Activated T-cell treated with anti-CD3 and anti-CD28 coated beads, Interleukin-2, amount 50 U/mL, for 72 hours (primary cell): Measurements from ENCODE around the gene RAB3IL1. TPM values are rescaled to one million over a fixed set of nuclear protein-coding genes. Genes with fewer than 3 reads are reported as not detected.

Experiments
- ATAC-seq, 2 donors: fragments of 150-1000 bp; cut with Tn5 transposase; replicated peaks in 1 of 2; 2 replicates each; pipeline ENCODE4 v1.10.0; 2021; ENCODE audit warnings: moderate library complexity in 2 of 2, mild to moderate bottlenecking in 1 of 2
- DNase-seq, 2 donors: peaks; one replicate each; pipeline ENCODE4 v3.0.0; 2021 to 2022; ENCODE audit warnings: mixed read lengths in 1 of 2
- H3K27ac Mint-ChIP-seq: one replicate; pipeline ENCODE4 v1.8.0; 2022; ENCODE audit warnings: mild to moderate bottlenecking, moderate library complexity, mixed read lengths
- H3K27me3 Mint-ChIP-seq: one replicate; pipeline ENCODE4 v1.8.0; 2022; ENCODE audit warnings: low read depth, mixed read lengths
- H3K36me3 Mint-ChIP-seq, 2 donors: one replicate each; pipeline ENCODE4 v1.8.0; 2022; ENCODE audit warnings: mixed read lengths in 2 of 2, mild to moderate bottlenecking in 1 of 2; ENCODE audit not compliant: insufficient read depth in 2 of 2
- H3K4me1 Mint-ChIP-seq: one replicate; pipeline ENCODE4 v1.8.0; 2022; ENCODE audit warnings: low read depth, mixed read lengths
- H3K4me3 Mint-ChIP-seq, 2 donors: one replicate each; pipeline ENCODE4 v1.8.0; 2022; ENCODE audit warnings: mild to moderate bottlenecking in 2 of 2, mixed read lengths in 2 of 2, moderate library complexity in 2 of 2
- H3K9me3 Mint-ChIP-seq, 2 donors: one replicate each; pipeline ENCODE4 v1.8.0; 2022; ENCODE audit warnings: mixed read lengths in 2 of 2
- total RNA-seq, 2 donors: library from RNA; stranded (reverse); gene quantifications; one replicate each; pipeline ENCODE4 v1.2.3, GENCODE V29; 2022

RAB3IL1 gene
- total RNA-seq, 2 donors from 2014 or later, result 0.34 to 0.49 TPM

- DNase-seq, result no peak
- H3K27ac Mint-ChIP-seq, result no peak overlapping the region
- H3K9me3 Mint-ChIP-seq, result no peaks in the 10 kb centered on the region
- peaks cover 13% of the 10 kb centered on the region for H3K27me3 Mint-ChIP-seq
- H3K4me3 Mint-ChIP-seq, result no peak overlapping the region
- no peak for ATAC-seq
- no peaks in the 10 kb centered on the region for H3K36me3 Mint-ChIP-seq
- peaks cover 21% of the 10 kb centered on the region for H3K4me1 Mint-ChIP-seq
Observed at GRCh38 chr11:61948505-61948904, 31.1 kb upstream of the RAB3IL1 start.

GRCh38 chr11:61947486-61948210 is 30.3 kb upstream of the RAB3IL1 start:
- peaks cover 21% of the 10 kb centered on the region for H3K4me1 Mint-ChIP-seq
- no peaks in the 10 kb centered on the region for H3K9me3 Mint-ChIP-seq
- peak; percentile 45 to 52 for ATAC-seq
- no peak overlapping the region for H3K27ac Mint-ChIP-seq
- H3K27me3 Mint-ChIP-seq, result peaks cover 13% of the 10 kb centered on the region
- H3K4me3 Mint-ChIP-seq, result no peak overlapping the region
- H3K36me3 Mint-ChIP-seq, result no peaks in the 10 kb centered on the region
- peak; percentile 75 to 76 for DNase-seq

- Mint-ChIP-seq H3K4me1 (peaks cover 21% of the 10 kb centered on the region), H3K9me3 (no peaks in the 10 kb centered on the region), H3K27me3 (peaks cover 13% of the 10 kb centered on the region), H3K4me3 (no peak overlapping the region), H3K27ac (no peak overlapping the region), H3K36me3 (no peaks in the 10 kb centered on the region)
- ATAC-seq, result no peak
- no peak for DNase-seq
Observed at GRCh38 chr11:61946894-61947293, 29.5 kb upstream of the RAB3IL1 start.

GRCh38 chr11:61945191-61945590 is 27.8 kb upstream of the RAB3IL1 start:
- ATAC-seq (no peak), DNase-seq (no peak)
- Mint-ChIP-seq H3K36me3 (no peaks in the 10 kb centered on the region), H3K9me3 (no peaks in the 10 kb centered on the region), H3K27ac (no peak overlapping the region), H3K4me3 (no peak overlapping the region), H3K27me3 (peaks cover 13% of the 10 kb centered on the region), H3K4me1 (peaks cover 17% of the 10 kb centered on the region)

- DNase-seq (no peak), ATAC-seq (no peak)
- Mint-ChIP-seq H3K27me3 (peaks cover 19% of the 10 kb centered on the region), H3K9me3 (peaks cover 5 to 6% of the 10 kb centered on the region in 2 donors), H3K27ac (no peak overlapping the region), H3K36me3 (peaks cover 2 to 3% of the 10 kb centered on the region in 2 donors), H3K4me3 (no peak overlapping the region), H3K4me1 (no peaks in the 10 kb centered on the region)
Observed at GRCh38 chr11:61940466-61940865, 23.1 kb upstream of the RAB3IL1 start.

GRCh38 chr11:61935861-61936260 is 18.5 kb upstream of the RAB3IL1 start:
- Mint-ChIP-seq H3K36me3 (peaks cover 4 to 5% of the 10 kb centered on the region in 2 donors), H3K27ac (no peak overlapping the region), H3K9me3 (peaks cover 8 to 9% of the 10 kb centered on the region in 2 donors), H3K4me1 (no peaks in the 10 kb centered on the region), H3K4me3 (no peak overlapping the region), H3K27me3 (peaks cover 25% of the 10 kb centered on the region)
- ATAC-seq (no peak), DNase-seq (no peak)

GRCh38 chr11:61930933-61931332 is 13.6 kb upstream of the RAB3IL1 start:
- Mint-ChIP-seq H3K27me3 (peaks cover 19% of the 10 kb centered on the region), H3K4me1 (no peaks in the 10 kb centered on the region), H3K4me3 (no peak overlapping the region), H3K36me3 (peaks cover 2 to 3% of the 10 kb centered on the region in 2 donors), H3K9me3 (peaks cover 3 to 4% of the 10 kb centered on the region in 2 donors), H3K27ac (no peak overlapping the region)
- DNase-seq (no peak), ATAC-seq (no peak)

GRCh38 chr11:61928606-61929005 is 11.2 kb upstream of the RAB3IL1 start:
- Mint-ChIP-seq H3K4me1 (no peaks in the 10 kb centered on the region), H3K27ac (no peak overlapping the region), H3K27me3 (peaks cover 16% of the 10 kb centered on the region), H3K36me3 (peaks cover 2% of the 10 kb centered on the region in 2 donors), H3K4me3 (no peak overlapping the region), H3K9me3 (peaks cover 2 to 3% of the 10 kb centered on the region in 2 donors)
- no peak for DNase-seq
- ATAC-seq, result no peak

- ATAC-seq (no peak), DNase-seq (no peak)
- H3K9me3 Mint-ChIP-seq, result no peaks in the 10 kb centered on the region
- H3K4me3 Mint-ChIP-seq, result no peak overlapping the region
- H3K27ac Mint-ChIP-seq, result no peak overlapping the region
- H3K4me1 Mint-ChIP-seq, result no peaks in the 10 kb centered on the region
- H3K36me3 Mint-ChIP-seq, result no peaks in the 10 kb centered on the region
- H3K27me3 Mint-ChIP-seq, result peaks cover 8% of the 10 kb centered on the region
Observed at GRCh38 chr11:61927501-61927900, 10.1 kb upstream of the RAB3IL1 start.

GRCh38 chr11:61926235-61926634 is 8.9 kb upstream of the RAB3IL1 start:
- no peaks in the 10 kb centered on the region for H3K9me3 Mint-ChIP-seq
- H3K4me3 Mint-ChIP-seq, result no peak overlapping the region
- no peaks in the 10 kb centered on the region for H3K4me1 Mint-ChIP-seq
- DNase-seq, result no peak
- ATAC-seq, result no peak
- no peaks in the 10 kb centered on the region for H3K36me3 Mint-ChIP-seq
- H3K27me3 Mint-ChIP-seq, result peaks cover 6% of the 10 kb centered on the region
- H3K27ac Mint-ChIP-seq, result no peak overlapping the region

- DNase-seq (no peak), ATAC-seq (no peak)
- no peaks in the 10 kb centered on the region for H3K4me1 Mint-ChIP-seq
- H3K36me3 Mint-ChIP-seq, result no peaks in the 10 kb centered on the region
- no peak overlapping the region for H3K4me3 Mint-ChIP-seq
- peaks cover 4% of the 10 kb centered on the region for H3K27me3 Mint-ChIP-seq
- H3K27ac Mint-ChIP-seq, result no peak overlapping the region
- no peaks in the 10 kb centered on the region for H3K9me3 Mint-ChIP-seq
Observed at GRCh38 chr11:61925736-61926135, 8.4 kb upstream of the RAB3IL1 start.

GRCh38 chr11:61924064-61924455 is 6.7 kb upstream of the RAB3IL1 start:
- no peak for DNase-seq
- H3K9me3 Mint-ChIP-seq, result no peaks in the 10 kb centered on the region
- no peaks in the 10 kb centered on the region for H3K36me3 Mint-ChIP-seq
- no peak overlapping the region for H3K4me3 Mint-ChIP-seq
- H3K27ac Mint-ChIP-seq, result no peak overlapping the region
- no peak for ATAC-seq
- peaks cover 18% of the 10 kb centered on the region for H3K27me3 Mint-ChIP-seq
- H3K4me1 Mint-ChIP-seq, result no peaks in the 10 kb centered on the region

GRCh38 chr11:61923166-61924063 is 6.0 kb upstream of the RAB3IL1 start:
- no peak overlapping the region for H3K4me3 Mint-ChIP-seq
- H3K36me3 Mint-ChIP-seq, result no peaks in the 10 kb centered on the region
- H3K27me3 Mint-ChIP-seq, result peaks cover 25% of the 10 kb centered on the region
- ATAC-seq, result no peak
- H3K27ac Mint-ChIP-seq, result no peak overlapping the region
- no peak for DNase-seq
- H3K4me1 Mint-ChIP-seq, result peaks cover under 1% of the 10 kb centered on the region
- H3K9me3 Mint-ChIP-seq, result no peaks in the 10 kb centered on the region
